TTC549 (cell line): ENCODE results near the gene FOXO6.
A peak's percentile ranks its signal among the peaks of the same experiment; 100 is the strongest.

Source experiments
- FAIRE-seq: peaks from 2 replicates; lab custom pipeline; 2012; peaks lifted over from hg19 to GRCh38; lab: Jason Lieb, UNC

Gene FOXO6

GRCh38 chr1:41360786-41361494 lies at the start of gene FOXO6:
Gene FOXO6, plus strand, starts transcription at chr1:41361434.
- FAIRE-seq, result peak; percentile 83

GRCh38 chr1:41312991-41313645 lies 48.1 kb upstream of the FOXO6 start:
- FAIRE-seq, result no peak

GRCh38 chr1:41313661-41314131 lies 47.5 kb upstream of the FOXO6 start:
- no peak for FAIRE-seq

GRCh38 chr1:41314376-41315145 lies 46.7 kb upstream of the FOXO6 start:
- no peak for FAIRE-seq

GRCh38 chr1:41315146-41315822 lies 46.0 kb upstream of the FOXO6 start:
- no peak for FAIRE-seq

GRCh38 chr1:41315871-41316270 lies 45.4 kb upstream of the FOXO6 start:
- no peak for FAIRE-seq

- no peak for FAIRE-seq
These were observed 43.9 kb upstream of the FOXO6 start for GRCh38 chr1:41317361-41317760.

- FAIRE-seq, result no peak
These were observed 43.1 kb upstream of the FOXO6 start for GRCh38 chr1:41318135-41318534.

- FAIRE-seq, result no peak
These were observed 42.0 kb upstream of the FOXO6 start for GRCh38 chr1:41319106-41319755.

- FAIRE-seq, result no peak
These were observed 41.2 kb upstream of the FOXO6 start for GRCh38 chr1:41319807-41320711.

- no peak for FAIRE-seq
These were observed 40.1 kb upstream of the FOXO6 start for GRCh38 chr1:41320895-41321676.

- no peak for FAIRE-seq
These were observed 39.1 kb upstream of the FOXO6 start for GRCh38 chr1:41322101-41322661.

GRCh38 chr1:41322835-41323234 lies 38.4 kb upstream of the FOXO6 start:
- FAIRE-seq, result no peak

GRCh38 chr1:41323243-41323642 lies 38.0 kb upstream of the FOXO6 start:
- no peak for FAIRE-seq

- FAIRE-seq, result no peak
These were observed 35.4 kb upstream of the FOXO6 start for GRCh38 chr1:41325801-41326200.

- FAIRE-seq, result no peak
These were observed 33.7 kb upstream of the FOXO6 start for GRCh38 chr1:41327383-41327999.

- no peak for FAIRE-seq
These were observed 33.1 kb upstream of the FOXO6 start for GRCh38 chr1:41328001-41328615.

GRCh38 chr1:41328780-41329640 lies 32.2 kb upstream of the FOXO6 start:
- FAIRE-seq, result no peak
